ENCODE results near the gene PEF1.

DNA sequence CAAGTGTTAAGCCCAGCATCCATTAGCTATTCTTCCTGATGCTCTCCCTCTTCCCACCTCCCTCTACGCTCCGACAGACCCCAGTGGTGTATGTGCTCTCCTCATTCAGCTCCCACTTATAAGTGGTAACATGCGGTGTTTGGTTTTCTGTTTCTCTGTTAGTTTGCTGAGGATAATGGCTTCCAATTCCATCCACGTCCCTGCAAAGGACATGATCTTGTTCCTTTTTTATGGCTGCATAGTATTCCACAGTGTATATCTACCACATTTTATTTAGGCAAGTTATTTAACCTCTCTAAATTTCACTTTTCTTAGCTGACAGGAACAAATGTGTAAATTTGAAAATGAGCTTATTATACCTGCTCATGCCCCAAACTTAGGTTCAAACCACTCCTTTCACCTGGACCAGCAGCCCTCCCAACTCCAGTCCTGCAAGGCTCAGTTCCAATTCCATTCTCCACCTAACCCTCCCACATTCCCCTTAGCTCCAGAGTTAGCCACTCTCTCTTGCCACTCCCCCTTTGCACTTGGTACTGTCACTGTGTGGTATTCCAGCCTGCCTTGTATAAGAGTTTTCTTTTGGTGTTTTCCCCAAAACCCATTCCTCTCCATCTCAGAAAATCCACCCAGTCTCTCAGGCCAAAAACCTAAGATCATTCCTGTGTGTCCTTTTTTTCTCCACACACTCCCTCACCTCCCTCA, 1.7 kb upstream of the PEF1 start:
- TF ChIP-seq, protein P1, sequence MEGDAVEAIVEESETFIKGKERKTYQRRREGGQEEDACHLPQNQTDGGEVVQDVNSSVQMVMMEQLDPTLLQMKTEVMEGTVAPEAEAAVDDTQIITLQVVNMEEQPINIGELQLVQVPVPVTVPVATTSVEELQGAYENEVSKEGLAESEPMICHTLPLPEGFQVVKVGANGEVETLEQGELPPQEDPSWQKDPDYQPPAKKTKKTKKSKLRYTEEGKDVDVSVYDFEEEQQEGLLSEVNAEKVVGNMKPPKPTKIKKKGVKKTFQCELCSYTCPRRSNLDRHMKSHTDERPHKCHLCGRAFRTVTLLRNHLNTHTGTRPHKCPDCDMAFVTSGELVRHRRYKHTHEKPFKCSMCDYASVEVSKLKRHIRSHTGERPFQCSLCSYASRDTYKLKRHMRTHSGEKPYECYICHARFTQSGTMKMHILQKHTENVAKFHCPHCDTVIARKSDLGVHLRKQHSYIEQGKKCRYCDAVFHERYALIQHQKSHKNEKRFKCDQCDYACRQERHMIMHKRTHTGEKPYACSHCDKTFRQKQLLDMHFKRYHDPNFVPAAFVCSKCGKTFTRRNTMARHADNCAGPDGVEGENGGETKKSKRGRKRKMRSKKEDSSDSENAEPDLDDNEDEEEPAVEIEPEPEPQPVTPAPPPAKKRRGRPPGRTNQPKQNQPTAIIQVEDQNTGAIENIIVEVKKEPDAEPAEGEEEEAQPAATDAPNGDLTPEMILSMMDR (IDR thresholded peaks at IDR 0.05; ENCODE audit: extremely low read depth in 1 of 2, insufficient read depth in 1 of 2, low read depth in 1 of 2, low read length in 2 of 2), result no peak
- TF ChIP-seq POLR2AphosphoS5 (IDR thresholded peaks at IDR 0.05; ENCODE audit: insufficient read depth, low read depth, low read length), result no peak
- TF ChIP-seq, protein P2, sequence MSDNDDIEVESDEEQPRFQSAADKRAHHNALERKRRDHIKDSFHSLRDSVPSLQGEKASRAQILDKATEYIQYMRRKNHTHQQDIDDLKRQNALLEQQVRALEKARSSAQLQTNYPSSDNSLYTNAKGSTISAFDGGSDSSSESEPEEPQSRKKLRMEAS (IDR thresholded peaks at IDR 0.05; ENCODE audit: insufficient read depth, insufficient read length), result no peak
- no peak for TF ChIP-seq POLR2A (IDR thresholded peaks at IDR 0.05; ENCODE audit: low read depth, low read length)
- TF ChIP-seq FOS (IDR thresholded peaks at IDR 0.05; ENCODE audit: borderline replicate concordance, insufficient read depth, low read length), result no peak
- TF ChIP-seq EZH2 (IDR thresholded peaks at IDR 0.05; ENCODE audit: borderline replicate concordance, low read depth, low read length, severe bottlenecking), result no peak
